HCT116 (cell line): ENCODE data around the gene ACO2. TPM values are rescaled to one million over a fixed set of nuclear protein-coding genes. Genes with fewer than 3 reads are reported as not detected.

Experiments used
- ATAC-seq: fragments of 200-7000 bp; cut with Tn5 transposase; 2 replicates; pipeline ENCODE4 v1.9.1; 2020; ENCODE audit warnings: mild to moderate bottlenecking, moderate library complexity
- BruUV-seq: library from RNA; stranded (reverse); fragments of 400-500 nt; replicated peaks from 2 replicates; lab custom pipeline; 2021; lab: Mats Ljungman, UMichigan
- CTCF ChIA-PET: fragments of 300-600 bp; sonication (Branson Sonifier 250); formaldehyde crosslinking; loops from one replicate; lab custom pipeline; 2021; ENCODE audit warnings: antibody characterized with exemption; lab: Charles Lee
- POLR2A ChIA-PET: fragments of 300-600, 350-600 bp; sonication (Branson Sonifier 250); formaldehyde crosslinking; loops from one replicate; lab custom pipeline; 2021; ENCODE audit warnings: antibody characterized with exemption; lab: Charles Lee
- RAD21 ChIA-PET, 2 experiments: fragments of 300-600 bp; sonication (Branson Sonifier 250); formaldehyde crosslinking; loops; one replicate each; lab custom pipeline; 2023; ENCODE audit warnings: low total read pairs in 2 of 2; ENCODE audit not compliant: uncharacterized antibody in 2 of 2, unreplicated experiment in 2 of 2, low non-redundant PET in 1 of 2; lab: Charles Lee
- DNase-seq: peaks from one replicate; pipeline ENCODE4 v3.0.0-alpha.2; 2010; ENCODE audit warnings: low read depth, low spot score
- H2AFZ ChIP-seq: fragments of 200-600 bp; shearing (Covaris generic), sonication (generic); 2 replicates; pipeline ENCODE4 v1.6.1; 2017; ENCODE audit warnings: low read depth, mixed run types, mixed read lengths, antibody characterized with exemption, low read length; ENCODE audit not compliant: poor library complexity, severe bottlenecking
- H3K27ac ChIP-seq: 2 replicates; pipeline ENCODE4 v1.5.1; 2012; ENCODE audit warnings: low read depth, low read length
- H3K27me3 ChIP-seq: fragments of 200-600 bp; sonication (generic); 2 replicates; pipeline ENCODE4 v1.6.1; 2016; ENCODE audit warnings: mixed run types, low read length, mixed read lengths; ENCODE audit not compliant: insufficient read depth
- H3K36me3 ChIP-seq, 2 experiments: fragments of 200-500 bp in 1 of 2; fragments of 200-600 bp in 1 of 2; sonication (Bioruptor generic) in 1 of 2; sonication (generic) in 1 of 2; 2 replicates each; pipeline versions ENCODE4 v1.5.1 to v1.6.1; 2014 to 2016; ENCODE audit warnings: low read length in 2 of 2, inconsistent platforms in 1 of 2, mixed read lengths in 1 of 2, mixed run types in 1 of 2; ENCODE audit not compliant: insufficient read depth in 2 of 2, control insufficient read depth in 1 of 2
- H3K4me1 ChIP-seq, 2 experiments: fragments of 200-600 bp in 1 of 2; sonication (generic) in 1 of 2; 2 replicates each; pipeline versions ENCODE4 v1.5.1 to v1.6.1; 2012 to 2017; ENCODE audit warnings: low read length in 2 of 2, inconsistent platforms in 1 of 2, mild to moderate bottlenecking in 1 of 2, mixed read lengths in 1 of 2, mixed run types in 1 of 2, moderate library complexity in 1 of 2; ENCODE audit not compliant: insufficient read depth in 2 of 2, control insufficient read depth in 1 of 2
- H3K4me2 ChIP-seq: fragments of 200-600 bp; sonication (generic); 2 replicates; pipeline ENCODE4 v1.6.1; 2017; ENCODE audit warnings: mixed run types, low read length, mixed read lengths
- H3K4me3 ChIP-seq, 2 experiments: fragments of 200-600 bp in 1 of 2; sonication (generic) in 1 of 2; replicated peaks in 1 of 2; 2 replicates each; pipeline ENCODE4 v1.5.1; 2011 to 2016; ENCODE audit warnings: low read length in 2 of 2, control low read depth in 1 of 2, low read depth in 1 of 2, mild to moderate bottlenecking in 1 of 2, mixed read lengths in 1 of 2, mixed run types in 1 of 2
- H3K79me2 ChIP-seq: fragments of 200-600 bp; sonication (generic); 2 replicates; pipeline ENCODE4 v1.6.1; 2017; ENCODE audit warnings: mild to moderate bottlenecking, mixed run types, low read length, moderate library complexity, mixed read lengths; ENCODE audit not compliant: insufficient read depth
- H3K9ac ChIP-seq: fragments of 200-600 bp; sonication (generic); 2 replicates; pipeline ENCODE4 v1.6.1; 2016; ENCODE audit warnings: low read length, mixed read lengths
- H3K9me2 ChIP-seq: fragments of 200-600 bp; sonication (generic), shearing (Covaris generic); 2 replicates; pipeline ENCODE4 v1.6.1; 2017; ENCODE audit warnings: mixed run types, mild to moderate bottlenecking, moderate library complexity; ENCODE audit not compliant: insufficient read depth
- H3K9me3 ChIP-seq, 2 experiments: fragments of 200-500 bp in 1 of 2; fragments of 200-600 bp in 1 of 2; sonication (Bioruptor generic) in 1 of 2; sonication (generic) in 1 of 2; 2 replicates each; pipeline ENCODE4 v1.6.1; 2014 to 2017; ENCODE audit warnings: low read length in 2 of 2, mixed read lengths in 2 of 2, inconsistent platforms in 1 of 2, low read depth in 1 of 2, mild to moderate bottlenecking in 1 of 2, mixed run types in 1 of 2, moderate library complexity in 1 of 2; ENCODE audit not compliant: control insufficient read depth in 1 of 2, insufficient read depth in 1 of 2
- H4K20me1 ChIP-seq: fragments of 200-600 bp; sonication (generic), shearing (Covaris generic); 2 replicates; pipeline ENCODE4 v1.6.1; 2017; ENCODE audit warnings: mixed run types, mild to moderate bottlenecking, moderate library complexity; ENCODE audit not compliant: insufficient read depth
- EZH2 ChIP-seq: fragments of 200-600 bp; sonication (generic); IDR thresholded peaks from 2 replicates; pipeline ENCODE4 v1.6.1; 2017; ENCODE audit warnings: antibody characterized with exemption, mixed run types
- SP1 ChIP-seq: IDR thresholded peaks from 2 replicates; pipeline ENCODE4 v1.6.1; 2012; ENCODE audit warnings: low read depth
- TCF7L2 ChIP-seq: IDR thresholded peaks from 2 replicates; pipeline ENCODE4 v1.7.0; 2011; ENCODE audit warnings: borderline replicate concordance, inconsistent platforms; ENCODE audit not compliant: insufficient read depth, insufficient read length; ENCODE audit errors: extremely low read depth
- intact Hi-C: fragments of 100-400 bp; cut with micrococcal nuclease; formaldehyde crosslinking; loops from 2 replicates; pipeline ENCODE4 v1.10.0; 2022
- total RNA-seq: library from RNA; stranded (reverse); gene quantifications from one replicate; pipeline ENCODE4 v1.2.1, GENCODE V29; 2021; ENCODE audit not compliant: unreplicated experiment
- TF ChIP-seq, protein P1 (sequence below), 3 experiments: fragments of 200-600 bp in 1 of 3; sonication (generic) in 1 of 3; IDR thresholded peaks in 2 of 3; conservative IDR thresholded peaks in 1 of 3; 2 replicates each; pipeline ENCODE4 v1.5.1; 2012 to 2017; ENCODE audit warnings: low read depth in 2 of 3, low read length in 2 of 3, antibody characterized with exemption in 1 of 3, borderline replicate concordance in 1 of 3, control low read depth in 1 of 3, mild to moderate bottlenecking in 1 of 3, mixed read lengths in 1 of 3, mixed run types in 1 of 3, moderate library complexity in 1 of 3; ENCODE audit not compliant: insufficient read depth in 1 of 3
- TF ChIP-seq, protein P2 (sequence below): IDR thresholded peaks from 2 replicates; pipeline ENCODE4 v1.6.1; 2011; ENCODE audit warnings: mild to moderate bottlenecking, low read length, moderate library complexity; ENCODE audit not compliant: insufficient replicate concordance; ENCODE audit errors: extremely low read depth

ACO2 gene
- total RNA-seq, 1 experiment from 2014 or later: 108 TPM

DNA sequence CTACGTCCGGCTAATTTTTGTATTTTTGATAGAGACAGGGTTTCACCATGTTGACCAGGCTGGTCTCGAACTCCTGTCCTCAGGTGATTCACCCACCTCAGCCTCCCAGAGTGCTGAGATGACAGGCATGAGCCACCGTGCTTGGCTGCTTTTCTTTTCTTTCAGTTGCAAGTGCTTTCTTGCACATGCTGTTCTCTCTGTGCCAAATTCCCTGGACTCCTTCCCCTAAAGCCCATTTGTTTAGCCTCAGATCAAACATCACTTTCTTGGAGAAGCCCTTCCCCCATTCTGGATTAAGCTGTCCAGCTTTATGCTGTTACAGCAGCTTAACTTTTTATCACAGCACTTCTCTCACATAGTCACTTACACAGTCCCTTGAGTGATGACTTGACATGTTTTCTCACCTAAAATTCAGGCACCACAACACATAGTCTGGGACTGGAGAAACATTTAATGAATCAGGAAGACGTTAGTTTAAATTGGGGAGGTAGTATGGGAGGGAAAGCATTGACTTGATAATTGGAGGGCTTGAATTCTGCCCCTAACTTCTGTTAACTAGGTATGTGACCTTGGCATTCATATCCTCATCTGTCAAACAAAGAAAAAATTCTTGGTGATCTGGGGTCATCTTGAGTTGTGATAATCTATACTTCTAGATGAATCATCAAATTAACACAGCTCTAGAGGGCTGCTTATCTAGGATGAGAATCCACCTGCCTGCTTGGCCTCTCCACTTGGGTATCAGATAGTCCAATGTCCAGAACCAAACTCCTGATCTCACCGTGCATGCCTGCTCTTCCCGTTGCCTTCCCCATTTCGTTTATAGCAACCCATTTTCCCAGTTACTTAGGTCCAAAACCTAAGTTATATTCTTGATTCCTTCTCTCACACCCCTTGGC, 18.4 kb downstream of the ACO2 start:
- TF ChIP-seq TCF7L2 (no peak), EZH2 (no peak), SP1 (no peak)
- TF ChIP-seq, protein P1, sequence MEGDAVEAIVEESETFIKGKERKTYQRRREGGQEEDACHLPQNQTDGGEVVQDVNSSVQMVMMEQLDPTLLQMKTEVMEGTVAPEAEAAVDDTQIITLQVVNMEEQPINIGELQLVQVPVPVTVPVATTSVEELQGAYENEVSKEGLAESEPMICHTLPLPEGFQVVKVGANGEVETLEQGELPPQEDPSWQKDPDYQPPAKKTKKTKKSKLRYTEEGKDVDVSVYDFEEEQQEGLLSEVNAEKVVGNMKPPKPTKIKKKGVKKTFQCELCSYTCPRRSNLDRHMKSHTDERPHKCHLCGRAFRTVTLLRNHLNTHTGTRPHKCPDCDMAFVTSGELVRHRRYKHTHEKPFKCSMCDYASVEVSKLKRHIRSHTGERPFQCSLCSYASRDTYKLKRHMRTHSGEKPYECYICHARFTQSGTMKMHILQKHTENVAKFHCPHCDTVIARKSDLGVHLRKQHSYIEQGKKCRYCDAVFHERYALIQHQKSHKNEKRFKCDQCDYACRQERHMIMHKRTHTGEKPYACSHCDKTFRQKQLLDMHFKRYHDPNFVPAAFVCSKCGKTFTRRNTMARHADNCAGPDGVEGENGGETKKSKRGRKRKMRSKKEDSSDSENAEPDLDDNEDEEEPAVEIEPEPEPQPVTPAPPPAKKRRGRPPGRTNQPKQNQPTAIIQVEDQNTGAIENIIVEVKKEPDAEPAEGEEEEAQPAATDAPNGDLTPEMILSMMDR (IDR thresholded peaks at IDR 0.05 in 2 of 3, conservative IDR thresholded peaks at IDR 0.05 in 1 of 3; ENCODE audit: borderline replicate concordance in 1 of 3, insufficient read depth in 1 of 3, low read depth in 2 of 3, low read length in 2 of 3): no peak
- TF ChIP-seq, protein P2, sequence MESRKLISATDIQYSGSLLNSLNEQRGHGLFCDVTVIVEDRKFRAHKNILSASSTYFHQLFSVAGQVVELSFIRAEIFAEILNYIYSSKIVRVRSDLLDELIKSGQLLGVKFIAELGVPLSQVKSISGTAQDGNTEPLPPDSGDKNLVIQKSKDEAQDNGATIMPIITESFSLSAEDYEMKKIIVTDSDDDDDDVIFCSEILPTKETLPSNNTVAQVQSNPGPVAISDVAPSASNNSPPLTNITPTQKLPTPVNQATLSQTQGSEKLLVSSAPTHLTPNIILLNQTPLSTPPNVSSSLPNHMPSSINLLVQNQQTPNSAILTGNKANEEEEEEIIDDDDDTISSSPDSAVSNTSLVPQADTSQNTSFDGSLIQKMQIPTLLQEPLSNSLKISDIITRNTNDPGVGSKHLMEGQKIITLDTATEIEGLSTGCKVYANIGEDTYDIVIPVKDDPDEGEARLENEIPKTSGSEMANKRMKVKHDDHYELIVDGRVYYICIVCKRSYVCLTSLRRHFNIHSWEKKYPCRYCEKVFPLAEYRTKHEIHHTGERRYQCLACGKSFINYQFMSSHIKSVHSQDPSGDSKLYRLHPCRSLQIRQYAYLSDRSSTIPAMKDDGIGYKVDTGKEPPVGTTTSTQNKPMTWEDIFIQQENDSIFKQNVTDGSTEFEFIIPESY: no peak
- Histone ChIP-seq H3K9me2 (no peaks in the 10 kb centered on the region), H3K4me1 (peaks cover 0 to 5% of the 10 kb centered on the region in 2 experiments; a peak in 1 of 4 replicates), H4K20me1 (peaks cover 8% of the 10 kb centered on the region; the same call in 1 of the 2 replicates), H3K36me3 (no peaks in the 10 kb centered on the region), H3K9ac (no peak overlapping the region), H3K27ac (no peak overlapping the region), H3K27me3 (no peaks in the 10 kb centered on the region), H3K4me3 (no peak overlapping the region), H3K79me2 (peaks cover 90% of the 10 kb centered on the region), H3K9me3 (no peaks in the 10 kb centered on the region), H2AFZ (no peak overlapping the region), H3K4me2 (no peak overlapping the region)
- ChIA-PET CTCF (no interaction called here), POLR2A (interaction anchor here (1.1 kb wide), 1 partner anchor 19 kb away, joined by 5 read pairs; the partner anchor contains the start of genes ACO2 and PHF5A), RAD21 (no interaction called here)
- BruUV-seq: no TSS peak
- no peak for DNase-seq
- intact Hi-C loops: no loop called here
- ATAC-seq: no peak
